Endothelial cell of umbilical vein (primary cell): ENCODE results near the gene FAM118A.

Source experiments
- EZH2 ChIP-seq: IDR thresholded peaks from 2 replicates; pipeline ENCODE4 v1.6.1; 2012; ENCODE audit warnings: borderline replicate concordance, low read depth, mild to moderate bottlenecking, moderate library complexity, low read length, inconsistent platforms; ENCODE audit not compliant: severe bottlenecking
- POLR2A ChIP-seq: IDR thresholded peaks from 2 replicates; pipeline ENCODE4 v1.6.1; 2012; ENCODE audit warnings: low read depth, mild to moderate bottlenecking, control low read depth, low read length
- TF ChIP-seq, protein P1 (sequence below), 2 donors: IDR thresholded peaks; 1 replicate in 1 of 2; 2 replicates in 1 of 2; pipeline ENCODE4 v1.5.1; 2011; ENCODE audit warnings: low read length in 2 of 2, mild to moderate bottlenecking in 2 of 2, moderate library complexity in 2 of 2, control low read depth in 1 of 2, inconsistent platforms in 1 of 2, low read depth in 1 of 2; ENCODE audit not compliant: insufficient read depth in 1 of 2; ENCODE audit errors: extremely low read depth in 1 of 2

DNA sequence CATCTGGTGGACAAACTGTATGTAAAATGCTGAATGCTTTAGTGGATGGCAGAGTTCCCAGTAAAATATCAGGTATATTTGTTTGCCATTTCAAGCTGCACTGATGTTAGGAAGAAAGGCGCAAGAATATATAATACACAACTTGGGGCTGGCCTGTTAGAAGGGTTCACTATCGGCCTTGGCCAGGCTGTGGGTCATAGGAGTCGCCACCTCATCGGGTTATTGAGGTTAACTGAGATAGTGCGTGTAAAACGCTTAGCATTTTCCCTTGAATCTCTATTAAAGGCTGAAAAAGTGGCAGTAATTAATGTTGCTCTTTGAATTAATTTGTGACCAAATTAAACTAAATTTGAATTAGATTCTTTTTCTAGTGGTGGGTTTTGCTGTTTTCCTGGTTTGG lies 5.1 kb downstream of the FAM118A start:
- TF ChIP-seq, protein P1, sequence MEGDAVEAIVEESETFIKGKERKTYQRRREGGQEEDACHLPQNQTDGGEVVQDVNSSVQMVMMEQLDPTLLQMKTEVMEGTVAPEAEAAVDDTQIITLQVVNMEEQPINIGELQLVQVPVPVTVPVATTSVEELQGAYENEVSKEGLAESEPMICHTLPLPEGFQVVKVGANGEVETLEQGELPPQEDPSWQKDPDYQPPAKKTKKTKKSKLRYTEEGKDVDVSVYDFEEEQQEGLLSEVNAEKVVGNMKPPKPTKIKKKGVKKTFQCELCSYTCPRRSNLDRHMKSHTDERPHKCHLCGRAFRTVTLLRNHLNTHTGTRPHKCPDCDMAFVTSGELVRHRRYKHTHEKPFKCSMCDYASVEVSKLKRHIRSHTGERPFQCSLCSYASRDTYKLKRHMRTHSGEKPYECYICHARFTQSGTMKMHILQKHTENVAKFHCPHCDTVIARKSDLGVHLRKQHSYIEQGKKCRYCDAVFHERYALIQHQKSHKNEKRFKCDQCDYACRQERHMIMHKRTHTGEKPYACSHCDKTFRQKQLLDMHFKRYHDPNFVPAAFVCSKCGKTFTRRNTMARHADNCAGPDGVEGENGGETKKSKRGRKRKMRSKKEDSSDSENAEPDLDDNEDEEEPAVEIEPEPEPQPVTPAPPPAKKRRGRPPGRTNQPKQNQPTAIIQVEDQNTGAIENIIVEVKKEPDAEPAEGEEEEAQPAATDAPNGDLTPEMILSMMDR (IDR thresholded peaks at IDR 0.05; ENCODE audit: extremely low read depth in 1 of 2, insufficient read depth in 1 of 2, low read depth in 1 of 2, low read length in 2 of 2): no peak
- TF ChIP-seq EZH2 (no peak), POLR2A (no peak)
